HAP-1 (cell line): Measurements from ENCODE around the gene SLC12A4.
"Not testable (repeated sequence)": the region's sequence is repeated elsewhere in the genome, so short reads cannot be mapped to it uniquely, and the experiment has no call there.

ENCODE experiments used
- DNase-seq, 2 experiments: peaks; one replicate each; pipeline ENCODE4 v3.0.0-alpha.2; 2016 to 2020; ENCODE audit warnings: low spot score in 2 of 2
- H3K27me3 ChIP-seq: fragments of 250-450 bp; sonication (Bioruptor Pico); 2 replicates; pipeline ENCODE4 v1.5.1; 2020; ENCODE audit warnings: low read depth, mild to moderate bottlenecking, moderate library complexity
- H3K36me3 ChIP-seq: fragments of 250-450 bp; sonication (Bioruptor Pico); replicated peaks from 2 replicates; pipeline ENCODE4 v1.5.1; 2020; ENCODE audit warnings: mild to moderate bottlenecking
- H3K4me1 ChIP-seq: fragments of 250-450 bp; sonication (Bioruptor Pico); 2 replicates; pipeline ENCODE4 v1.5.1; 2020; ENCODE audit warnings: mild to moderate bottlenecking
- H3K4me3 ChIP-seq: fragments of 250-450 bp; sonication (Bioruptor Pico); 2 replicates; pipeline ENCODE4 v1.5.1; 2020; ENCODE audit warnings: mild to moderate bottlenecking, moderate library complexity
- H3K9me3 ChIP-seq: fragments of 250-450 bp; sonication (Bioruptor Pico); 2 replicates; pipeline ENCODE4 v1.5.1; 2020; ENCODE audit warnings: mild to moderate bottlenecking, moderate library complexity
- in situ Hi-C: fragments of 300-500 bp; cut with MboI; formaldehyde crosslinking; loops from 3 replicates; pipeline ENCODE4 v1.14.3; 2020; ENCODE audit warnings: low sequenced_read_pairs, inconsistent platforms, mixed read lengths

Gene SLC12A4

GRCh38 chr16:67926181-67926750 lies 42.2 kb downstream of the SLC12A4 start:
- in situ Hi-C loops: loop anchor here (5.0 kb wide), 1 partner anchor 259 kb away; the partner anchor contains the start of genes C16orf86 and ENKD1
- no peak for DNase-seq
- Histone ChIP-seq H3K4me1 (no peaks in the 10 kb centered on the region), H3K4me3 (no peak overlapping the region), H3K27me3 (no peaks in the 10 kb centered on the region), H3K36me3 (peaks cover 25% of the 10 kb centered on the region), H3K9me3 (no peaks in the 10 kb centered on the region)

- in situ Hi-C loops: no loop called here
These were observed 44.1 kb downstream of the SLC12A4 start for GRCh38 chr16:67924140-67924906.

GRCh38 chr16:67923414-67924116 lies 44.9 kb downstream of the SLC12A4 start:
- Histone ChIP-seq H3K9me3 (no peaks in the 10 kb centered on the region), H3K4me1 (no peaks in the 10 kb centered on the region), H3K36me3 (peaks cover 17% of the 10 kb centered on the region), H3K27me3 (no peaks in the 10 kb centered on the region), H3K4me3 (no peak overlapping the region)
- no peak for DNase-seq
- in situ Hi-C loops: no loop called here

More at GRCh38 chr16:67924140-67924906, 44.1 kb downstream of the SLC12A4 start:
- peaks cover 22% of the 10 kb centered on the region for H3K36me3 ChIP-seq
- no peak for DNase-seq
- H3K9me3 ChIP-seq: no peaks in the 10 kb centered on the region
- H3K27me3 ChIP-seq: no peaks in the 10 kb centered on the region
- H3K4me1 ChIP-seq: no peaks in the 10 kb centered on the region
- no peak overlapping the region for H3K4me3 ChIP-seq

GRCh38 chr16:67922740-67923139 lies 45.7 kb downstream of the SLC12A4 start:
- Histone ChIP-seq H3K4me1 (no peaks in the 10 kb centered on the region), H3K36me3 (peaks cover 13% of the 10 kb centered on the region), H3K27me3 (no peaks in the 10 kb centered on the region), H3K4me3 (no peak overlapping the region), H3K9me3 (no peaks in the 10 kb centered on the region)
- no peak for DNase-seq
- in situ Hi-C loops: no loop called here

GRCh38 chr16:67922221-67922620 lies 46.2 kb downstream of the SLC12A4 start:
- in situ Hi-C loops: no loop called here

GRCh38 chr16:67919622-67920221 lies 48.7 kb downstream of the SLC12A4 start:
- in situ Hi-C loops: no loop called here
- H3K9me3 ChIP-seq: no peaks in the 10 kb centered on the region
- H3K27me3 ChIP-seq: no peaks in the 10 kb centered on the region
- peaks cover 10% of the 10 kb centered on the region for H3K36me3 ChIP-seq
- DNase-seq: no peak
- H3K4me1 ChIP-seq: no peaks in the 10 kb centered on the region
- H3K4me3 ChIP-seq: no peak overlapping the region

More at GRCh38 chr16:67922221-67922620, 46.2 kb downstream of the SLC12A4 start:
- H3K4me1 ChIP-seq: no peaks in the 10 kb centered on the region
- no peak for DNase-seq
- no peaks in the 10 kb centered on the region for H3K27me3 ChIP-seq
- no peak overlapping the region for H3K4me3 ChIP-seq
- no peaks in the 10 kb centered on the region for H3K9me3 ChIP-seq
- H3K36me3 ChIP-seq: peaks cover 10% of the 10 kb centered on the region

- peaks cover 2% of the 10 kb centered on the region; the same call in 1 of the 2 replicates for H3K36me3 ChIP-seq
- H3K4me1 ChIP-seq: no peaks in the 10 kb centered on the region
- DNase-seq: no peak
- in situ Hi-C loops: no loop called here
- no peak overlapping the region for H3K4me3 ChIP-seq
- H3K9me3 ChIP-seq: no peaks in the 10 kb centered on the region
- no peaks in the 10 kb centered on the region for H3K27me3 ChIP-seq
These were observed 50.6 kb downstream of the SLC12A4 start for GRCh38 chr16:67917852-67918236.

GRCh38 chr16:67917140-67917851 lies 51.1 kb downstream of the SLC12A4 start:
- in situ Hi-C loops: no loop called here
- no peak for DNase-seq
- Histone ChIP-seq H3K36me3 (peaks cover 2% of the 10 kb centered on the region; the same call in 1 of the 2 replicates), H3K4me3 (no peak overlapping the region), H3K4me1 (no peaks in the 10 kb centered on the region), H3K9me3 (no peaks in the 10 kb centered on the region), H3K27me3 (no peaks in the 10 kb centered on the region)

- DNase-seq: no peak
- no peak overlapping the region for H3K4me3 ChIP-seq
- peaks cover 6% of the 10 kb centered on the region; the same call in 1 of the 2 replicates for H3K36me3 ChIP-seq
- in situ Hi-C loops: no loop called here
- no peaks in the 10 kb centered on the region for H3K9me3 ChIP-seq
- no peaks in the 10 kb centered on the region for H3K4me1 ChIP-seq
- no peaks in the 10 kb centered on the region for H3K27me3 ChIP-seq
These were observed 52.4 kb downstream of the SLC12A4 start for GRCh38 chr16:67915831-67916723.

- H3K9me3 ChIP-seq, H3K36me3 ChIP-seq, H3K4me1 ChIP-seq, in situ Hi-C loops, H3K27me3 ChIP-seq, DNase-seq, H3K4me3 ChIP-seq: not testable (repeated sequence)
These were observed 53.0 kb downstream of the SLC12A4 start for GRCh38 chr16:67915496-67915769.

- H3K9me3 ChIP-seq: no peaks in the 10 kb centered on the region
- peaks cover 10% of the 10 kb centered on the region; the same call in 1 of the 2 replicates for H3K36me3 ChIP-seq
- in situ Hi-C loops: no loop called here
- DNase-seq: no peak
- no peaks in the 10 kb centered on the region for H3K27me3 ChIP-seq
- no peak overlapping the region for H3K4me3 ChIP-seq
- H3K4me1 ChIP-seq: no peaks in the 10 kb centered on the region
These were observed 53.5 kb downstream of the SLC12A4 start for GRCh38 chr16:67914758-67915495.

GRCh38 chr16:67910158-67910557 lies 58.3 kb downstream of the SLC12A4 start:
- Histone ChIP-seq H3K36me3 (peaks cover 7% of the 10 kb centered on the region; the same call in 1 of the 2 replicates), H3K4me3 (no peak overlapping the region), H3K4me1 (no peaks in the 10 kb centered on the region), H3K27me3 (no peaks in the 10 kb centered on the region), H3K9me3 (no peaks in the 10 kb centered on the region)
- DNase-seq: no peak
- in situ Hi-C loops: no loop called here
